HEK293 (cell line): ENCODE measurements around the gene SMIM22.

Experiments
- ZBTB21 ChIP-seq: fragments of 450-650 bp; formaldehyde crosslinking; IDR thresholded peaks from 2 replicates; pipeline ENCODE4 v1.5.1; 2017; ENCODE audit warnings: missing biosample characterization, missing genetic modification characterization
- ZBTB7A ChIP-seq: fragments of 450-650 bp; formaldehyde crosslinking; IDR thresholded peaks from 2 replicates; pipeline ENCODE4 v1.5.1; 2016; ENCODE audit warnings: low read depth, missing biosample characterization, missing genetic modification characterization
- ZFP41 ChIP-seq: fragments of 450-650 bp; formaldehyde crosslinking; IDR thresholded peaks from 2 replicates; pipeline ENCODE4 v1.5.1; 2016; ENCODE audit warnings: missing biosample characterization, missing genetic modification characterization, borderline replicate concordance
- ZNF211 ChIP-seq: fragments of 450-650 bp; formaldehyde crosslinking; IDR thresholded peaks from 2 replicates; pipeline ENCODE4 v1.5.1; 2016; ENCODE audit warnings: low read depth, missing biosample characterization, missing genetic modification characterization
- TF ChIP-seq, protein P1 (sequence below): fragments of 450-650 bp; formaldehyde crosslinking; IDR thresholded peaks from 2 replicates; pipeline ENCODE4 v1.5.1; 2016; ENCODE audit warnings: missing biosample characterization, missing genetic modification characterization

GRCh38 chr16:4747906-4748681 is 47.1 kb upstream of the SMIM22 start:
- TF ChIP-seq ZNF211 (tag by site-specific recombination) (no peak), ZBTB7A (no peak), ZFP41 (tag by site-specific recombination) (no peak), ZBTB21 (tag by site-specific recombination) (no peak)
- TF ChIP-seq, protein P1, sequence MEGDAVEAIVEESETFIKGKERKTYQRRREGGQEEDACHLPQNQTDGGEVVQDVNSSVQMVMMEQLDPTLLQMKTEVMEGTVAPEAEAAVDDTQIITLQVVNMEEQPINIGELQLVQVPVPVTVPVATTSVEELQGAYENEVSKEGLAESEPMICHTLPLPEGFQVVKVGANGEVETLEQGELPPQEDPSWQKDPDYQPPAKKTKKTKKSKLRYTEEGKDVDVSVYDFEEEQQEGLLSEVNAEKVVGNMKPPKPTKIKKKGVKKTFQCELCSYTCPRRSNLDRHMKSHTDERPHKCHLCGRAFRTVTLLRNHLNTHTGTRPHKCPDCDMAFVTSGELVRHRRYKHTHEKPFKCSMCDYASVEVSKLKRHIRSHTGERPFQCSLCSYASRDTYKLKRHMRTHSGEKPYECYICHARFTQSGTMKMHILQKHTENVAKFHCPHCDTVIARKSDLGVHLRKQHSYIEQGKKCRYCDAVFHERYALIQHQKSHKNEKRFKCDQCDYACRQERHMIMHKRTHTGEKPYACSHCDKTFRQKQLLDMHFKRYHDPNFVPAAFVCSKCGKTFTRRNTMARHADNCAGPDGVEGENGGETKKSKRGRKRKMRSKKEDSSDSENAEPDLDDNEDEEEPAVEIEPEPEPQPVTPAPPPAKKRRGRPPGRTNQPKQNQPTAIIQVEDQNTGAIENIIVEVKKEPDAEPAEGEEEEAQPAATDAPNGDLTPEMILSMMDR (tag by site-specific recombination): no peak
